Measurements from ENCODE around the gene OR10A6.

Gene OR10A6

GRCh38 chr11:7907121-7907520, 23.9 kb downstream of the OR10A6 start:
- Histone ChIP-seq H2BK120ac (ENCODE audit: insufficient read depth, low read length, poor library complexity) (peak overlapping the region; percentile 91), H3K9ac (ENCODE audit: low read length) (no peak overlapping the region), H3K9me3 (ENCODE audit: insufficient read depth, low read depth, low read length) (no peaks in the 10 kb centered on the region), H2AK5ac (ENCODE audit: low read length) (peak overlapping the region; percentile 97), H4K12ac (ENCODE audit: low read depth, low read length) (no peak overlapping the region), H3K36me3 (ENCODE audit: control insufficient read depth in 1 of 2, insufficient read depth in 2 of 2, low read length in 2 of 2) (no peaks in the 10 kb centered on the region), H4K8ac (ENCODE audit: low read depth, low read length) (peak overlapping the region; percentile 73), H3K27ac (ENCODE audit: low read depth, low read length) (peak overlapping the region; percentile 79), H3K4me3 (ENCODE audit: low read depth, low read length) (no peak overlapping the region), H3K4me1 (ENCODE audit: control insufficient read depth in 1 of 2, insufficient read depth in 2 of 2, low read length in 2 of 2) (peaks cover 13 to 21% of the 10 kb centered on the region in 2 experiments), H3K4ac (ENCODE audit: low read depth, low read length) (peak overlapping the region; percentile 55), H2AFZ (ENCODE audit: insufficient read depth, low read length, poor library complexity) (no peak overlapping the region), H3K18ac (ENCODE audit: low read length) (no peak overlapping the region), H2BK5ac (ENCODE audit: low read depth, low read length, poor library complexity) (peak overlapping the region; percentile 93), H3K23ac (ENCODE audit: low read length) (no peak overlapping the region), H3K79me1 (ENCODE audit: low read length) (peaks cover 20% of the 10 kb centered on the region), H3K14ac (ENCODE audit: low read length) (peak overlapping the region; percentile 85), H3K27me3 (ENCODE audit: insufficient read depth, low read length) (no peaks in the 10 kb centered on the region), H4K91ac (ENCODE audit: low read depth, low read length) (peak overlapping the region; percentile 87), H3K79me2 (ENCODE audit: control insufficient read depth, insufficient read depth, low read length, poor library complexity) (peaks cover 3% of the 10 kb centered on the region), H3K4me2 (ENCODE audit: low read length) (no peak overlapping the region), H2BK12ac (ENCODE audit: low read length) (peak overlapping the region; percentile 99)
- peak in 1 of 2 donors; percentile 27 for DNase-seq
- no CpG with 5 or more reads among the region's 3 CpGs for WGBS (ENCODE audit: extremely low coverage, insufficient coverage, insufficient read length)

- Histone ChIP-seq H3K4ac (ENCODE audit: low read depth, low read length) (peak overlapping the region; percentile 96), H2AFZ (ENCODE audit: insufficient read depth, low read length, poor library complexity) (peak overlapping the region; percentile 87), H3K23ac (ENCODE audit: low read length) (no peak overlapping the region), H3K27ac (ENCODE audit: low read depth, low read length) (peak overlapping the region; percentile 99), H2BK120ac (ENCODE audit: insufficient read depth, low read length, poor library complexity) (peak overlapping the region; percentile 100), H3K36me3 (ENCODE audit: control insufficient read depth in 1 of 2, insufficient read depth in 2 of 2, low read length in 2 of 2) (no peaks in the 10 kb centered on the region), H4K91ac (ENCODE audit: low read depth, low read length) (peak overlapping the region; percentile 98), H3K79me1 (ENCODE audit: low read length) (peaks cover 20% of the 10 kb centered on the region), H3K27me3 (ENCODE audit: insufficient read depth, low read length) (no peaks in the 10 kb centered on the region), H4K12ac (ENCODE audit: low read depth, low read length) (peak overlapping the region; percentile 96), H2BK5ac (ENCODE audit: low read depth, low read length, poor library complexity) (peak overlapping the region; percentile 97), H3K4me3 (ENCODE audit: low read depth, low read length) (no peak overlapping the region), H3K4me1 (ENCODE audit: control insufficient read depth in 1 of 2, insufficient read depth in 2 of 2, low read length in 2 of 2) (peaks cover 13 to 21% of the 10 kb centered on the region in 2 experiments), H2AK5ac (ENCODE audit: low read length) (peak overlapping the region; percentile 59), H3K79me2 (ENCODE audit: control insufficient read depth, insufficient read depth, low read length, poor library complexity) (peaks cover 3% of the 10 kb centered on the region), H3K4me2 (ENCODE audit: low read length) (peak overlapping the region; percentile 49), H3K9ac (ENCODE audit: low read length) (no peak overlapping the region), H3K18ac (ENCODE audit: low read length) (no peak overlapping the region), H2BK12ac (ENCODE audit: low read length) (peak overlapping the region; percentile 79), H3K14ac (ENCODE audit: low read length) (peak overlapping the region; percentile 95), H4K8ac (ENCODE audit: low read depth, low read length) (peak overlapping the region; percentile 94), H3K9me3 (ENCODE audit: insufficient read depth, low read depth, low read length) (no peaks in the 10 kb centered on the region)
- no peak for DNase-seq
- no CpG with 5 or more reads among the region's 4 CpGs for WGBS (ENCODE audit: extremely low coverage, insufficient coverage, insufficient read length)
Measured at GRCh38 chr11:7906481-7906880, 24.6 kb downstream of the OR10A6 start.

- no CpG with 5 or more reads among the region's 3 CpGs for WGBS (ENCODE audit: extremely low coverage, insufficient coverage, insufficient read length)
- H3K36me3 ChIP-seq (ENCODE audit: control insufficient read depth in 1 of 2, insufficient read depth in 2 of 2, low read length in 2 of 2): no peaks in the 10 kb centered on the region
Measured at GRCh38 chr11:7905961-7906429, 25.1 kb downstream of the OR10A6 start.

GRCh38 chr11:7905549-7905948, 25.5 kb downstream of the OR10A6 start:
- H3K14ac ChIP-seq (ENCODE audit: low read length): peak overlapping the region; percentile 54
- no peak overlapping the region for H3K4me3 ChIP-seq (ENCODE audit: low read depth, low read length)
- no peaks in the 10 kb centered on the region for H3K27me3 ChIP-seq (ENCODE audit: insufficient read depth, low read length)
- peak overlapping the region; percentile 34 for H3K4me2 ChIP-seq (ENCODE audit: low read length)
- no peak for DNase-seq
- H2BK120ac ChIP-seq (ENCODE audit: insufficient read depth, low read length, poor library complexity): peak overlapping the region; percentile 96
- peak overlapping the region; percentile 84 for H2AK5ac ChIP-seq (ENCODE audit: low read length)
- peak overlapping the region; percentile 99 for H3K27ac ChIP-seq (ENCODE audit: low read depth, low read length)
- peak overlapping the region; percentile 48 for H3K18ac ChIP-seq (ENCODE audit: low read length)
- H3K36me3 ChIP-seq (ENCODE audit: control insufficient read depth in 1 of 2, insufficient read depth in 2 of 2, low read length in 2 of 2): peaks cover 2 to 4% of the 10 kb centered on the region in 2 experiments
- peaks cover 20% of the 10 kb centered on the region for H3K79me1 ChIP-seq (ENCODE audit: low read length)
- H3K23ac ChIP-seq (ENCODE audit: low read length): no peak overlapping the region
- H3K9ac ChIP-seq (ENCODE audit: low read length): peak overlapping the region; percentile 4
- H2BK12ac ChIP-seq (ENCODE audit: low read length): peak overlapping the region; percentile 64
- peak overlapping the region; percentile 83 for H4K12ac ChIP-seq (ENCODE audit: low read depth, low read length)
- peaks cover 3% of the 10 kb centered on the region for H3K79me2 ChIP-seq (ENCODE audit: control insufficient read depth, insufficient read depth, low read length, poor library complexity)
- H3K9me3 ChIP-seq (ENCODE audit: insufficient read depth, low read depth, low read length): no peaks in the 10 kb centered on the region
- H2BK5ac ChIP-seq (ENCODE audit: low read depth, low read length, poor library complexity): peak overlapping the region; percentile 87
- peak overlapping the region; percentile 81 for H3K4ac ChIP-seq (ENCODE audit: low read depth, low read length)
- peak overlapping the region; percentile 63 for H4K8ac ChIP-seq (ENCODE audit: low read depth, low read length)
- H4K91ac ChIP-seq (ENCODE audit: low read depth, low read length): peak overlapping the region; percentile 91
- WGBS (ENCODE audit: extremely low coverage, insufficient coverage, insufficient read length): no CpG with 5 or more reads among the region's 9 CpGs
- peaks cover 13 to 21% of the 10 kb centered on the region in 2 experiments for H3K4me1 ChIP-seq (ENCODE audit: control insufficient read depth in 1 of 2, insufficient read depth in 2 of 2, low read length in 2 of 2)
- peak overlapping the region; percentile 81 for H2AFZ ChIP-seq (ENCODE audit: insufficient read depth, low read length, poor library complexity)

More at GRCh38 chr11:7905961-7906429, 25.1 kb downstream of the OR10A6 start:
- H3K18ac ChIP-seq (ENCODE audit: low read length): peak overlapping the region; percentile 48
- H3K4ac ChIP-seq (ENCODE audit: low read depth, low read length): peak overlapping the region; percentile 81
- peak overlapping the region; percentile 96 for H2BK120ac ChIP-seq (ENCODE audit: insufficient read depth, low read length, poor library complexity)
- H3K27me3 ChIP-seq (ENCODE audit: insufficient read depth, low read length): no peaks in the 10 kb centered on the region
- DNase-seq: peak; percentile 91 to 96
- peak overlapping the region; percentile 99 for H3K27ac ChIP-seq (ENCODE audit: low read depth, low read length)
- H2AFZ ChIP-seq (ENCODE audit: insufficient read depth, low read length, poor library complexity): peak overlapping the region; percentile 81
- peak overlapping the region; percentile 87 for H2BK5ac ChIP-seq (ENCODE audit: low read depth, low read length, poor library complexity)
- H4K8ac ChIP-seq (ENCODE audit: low read depth, low read length): peak overlapping the region; percentile 63
- H3K4me2 ChIP-seq (ENCODE audit: low read length): peak overlapping the region; percentile 34
- H4K12ac ChIP-seq (ENCODE audit: low read depth, low read length): no peak overlapping the region
- peak overlapping the region; percentile 91 for H4K91ac ChIP-seq (ENCODE audit: low read depth, low read length)
- H2BK12ac ChIP-seq (ENCODE audit: low read length): peak overlapping the region; percentile 64
- no peaks in the 10 kb centered on the region for H3K9me3 ChIP-seq (ENCODE audit: insufficient read depth, low read depth, low read length)
- H3K4me3 ChIP-seq (ENCODE audit: low read depth, low read length): no peak overlapping the region
- peaks cover 20% of the 10 kb centered on the region for H3K79me1 ChIP-seq (ENCODE audit: low read length)
- H2AK5ac ChIP-seq (ENCODE audit: low read length): no peak overlapping the region
- H3K14ac ChIP-seq (ENCODE audit: low read length): peak overlapping the region; percentile 54
- no peak overlapping the region for H3K23ac ChIP-seq (ENCODE audit: low read length)
- peaks cover 13 to 21% of the 10 kb centered on the region in 2 experiments for H3K4me1 ChIP-seq (ENCODE audit: control insufficient read depth in 1 of 2, insufficient read depth in 2 of 2, low read length in 2 of 2)
- no peak overlapping the region for H3K9ac ChIP-seq (ENCODE audit: low read length)
- H3K79me2 ChIP-seq (ENCODE audit: control insufficient read depth, insufficient read depth, low read length, poor library complexity): peaks cover 3% of the 10 kb centered on the region
